Stimulated activated CD8-positive, alpha-beta memory T cell treated with anti-CD3 and anti-CD28 coated beads, Interleukin-4, amount 100 ng/mL, for 24 hours (primary cell): Measurements from ENCODE around the gene TMEM89.
A peak's percentile ranks its signal among the peaks of the same experiment; 100 is the strongest.

Experiments
- DNase-seq: peaks from one replicate; pipeline ENCODE4 v3.0.0-alpha.2; 2020; ENCODE audit warnings: low read depth

TMEM89 gene

GRCh38 chr3:48621461-48621869, at the start of gene TMEM89:
Gene TMEM89 (minus strand): TSS chr3:48621769. CDS start chr3:48621756, 13 bp downstream.
- no peak for DNase-seq

- no peak for DNase-seq
Observed at GRCh38 chr3:48664929-48665328, 43.4 kb upstream of the TMEM89 start.

- no peak for DNase-seq
Observed at GRCh38 chr3:48664313-48664644, 42.7 kb upstream of the TMEM89 start.

- peak; percentile 78 for DNase-seq
Observed at GRCh38 chr3:48663489-48664312, 42.1 kb upstream of the TMEM89 start.

- peak; percentile 19 for DNase-seq
Observed at GRCh38 chr3:48662753-48663488, 41.4 kb upstream of the TMEM89 start, which contains the start of gene CELSR3. Gene CELSR3 (minus strand): TSS chr3:48662886. CDS start chr3:48662634, 252 bp downstream.

GRCh38 chr3:48662145-48662752, 40.7 kb upstream of the TMEM89 start:
- no peak for DNase-seq

GRCh38 chr3:48661501-48662144, 40.1 kb upstream of the TMEM89 start:
- peak; percentile 52 for DNase-seq

GRCh38 chr3:48660800-48661400, 39.3 kb upstream of the TMEM89 start:
- DNase-seq = no peak

- DNase-seq = no peak
Observed at GRCh38 chr3:48656841-48657281, 35.3 kb upstream of the TMEM89 start.

- DNase-seq = peak; percentile 78
Observed at GRCh38 chr3:48656061-48656840, 34.7 kb upstream of the TMEM89 start.

- DNase-seq = peak; percentile 22
Observed at GRCh38 chr3:48655606-48656005, 34.0 kb upstream of the TMEM89 start.

- no peak for DNase-seq
Observed at GRCh38 chr3:48655063-48655462, 33.5 kb upstream of the TMEM89 start.

GRCh38 chr3:48652923-48653715, 31.6 kb upstream of the TMEM89 start:
- no peak for DNase-seq

- no peak for DNase-seq
Observed at GRCh38 chr3:48651771-48652170, 30.2 kb upstream of the TMEM89 start.

GRCh38 chr3:48650723-48651122, 29.2 kb upstream of the TMEM89 start:
- no peak for DNase-seq

GRCh38 chr3:48648188-48648850, 26.8 kb upstream of the TMEM89 start:
- no peak for DNase-seq

- no peak for DNase-seq
Observed at GRCh38 chr3:48647714-48648113, 26.1 kb upstream of the TMEM89 start.

GRCh38 chr3:48644898-48645760, 23.6 kb upstream of the TMEM89 start:
- no peak for DNase-seq

GRCh38 chr3:48642605-48643004, 21.0 kb upstream of the TMEM89 start:
- DNase-seq = no peak
